Activated CD4-positive, CD25-positive, alpha-beta regulatory T cell treated with anti-CD3 and anti-CD28 coated beads, Interleukin-2, amount 50 U/mL, for 72 hours (primary cell): ENCODE results near the gene ZNF888.
"Not testable (repeated sequence)": the region's sequence is repeated elsewhere in the genome, so short reads cannot be mapped to it uniquely, and the experiment has no call there.

Experiments
- DNase-seq: peaks from one replicate; pipeline ENCODE4 v3.0.0; 2021

The ZNF888 gene

GRCh38 chr19:52868031-52868430 lies 55.2 kb downstream of the ZNF888 start:
- not testable (repeated sequence) for DNase-seq

DNA sequence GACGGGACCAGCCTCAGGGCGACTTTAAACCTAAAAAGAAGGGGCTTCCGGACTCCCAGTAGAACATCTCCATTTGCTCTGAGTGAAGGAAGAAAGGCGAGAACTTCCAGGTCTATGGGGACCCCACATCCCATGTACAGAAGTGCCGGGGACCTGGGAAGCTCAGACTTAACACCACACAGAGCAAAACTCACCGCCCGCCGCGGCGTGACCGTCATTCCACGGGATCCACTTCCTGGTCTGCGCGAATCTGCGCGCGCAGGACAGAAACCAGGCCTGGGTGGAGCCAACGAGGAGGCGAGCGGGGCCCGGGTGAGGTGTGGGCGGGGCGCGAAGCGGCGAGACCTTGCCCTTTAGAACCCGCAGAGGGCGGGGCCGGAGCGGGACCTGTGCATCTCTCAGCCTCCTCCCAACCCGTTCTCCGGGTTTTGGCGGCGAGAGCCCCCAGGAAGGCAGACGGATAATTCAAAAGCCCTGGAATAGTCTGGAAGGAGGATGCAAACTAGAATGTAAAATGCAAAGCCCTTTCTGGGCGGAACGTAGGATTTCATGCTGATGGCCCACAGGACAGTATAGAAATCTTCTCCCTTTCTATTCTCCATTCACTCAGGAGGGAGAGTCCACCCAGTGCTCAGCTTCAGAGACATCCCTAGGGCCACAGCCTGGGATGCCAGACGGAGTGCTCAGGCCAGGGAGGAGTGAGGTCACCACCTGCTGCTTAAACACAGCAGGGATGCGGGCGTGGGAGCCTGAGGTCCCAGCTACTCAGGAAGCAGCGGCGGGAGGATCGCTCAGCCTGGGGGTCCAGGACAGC lies 65.6 kb downstream of the ZNF888 start, which contains the start of gene ZNF468:
TSS of gene ZNF468 (minus strand) at position 242 of the 814 bp plus-strand sequence. CDS start 3,347 bp downstream, outside the sequence.
- peak; percentile 71 for DNase-seq

DNA sequence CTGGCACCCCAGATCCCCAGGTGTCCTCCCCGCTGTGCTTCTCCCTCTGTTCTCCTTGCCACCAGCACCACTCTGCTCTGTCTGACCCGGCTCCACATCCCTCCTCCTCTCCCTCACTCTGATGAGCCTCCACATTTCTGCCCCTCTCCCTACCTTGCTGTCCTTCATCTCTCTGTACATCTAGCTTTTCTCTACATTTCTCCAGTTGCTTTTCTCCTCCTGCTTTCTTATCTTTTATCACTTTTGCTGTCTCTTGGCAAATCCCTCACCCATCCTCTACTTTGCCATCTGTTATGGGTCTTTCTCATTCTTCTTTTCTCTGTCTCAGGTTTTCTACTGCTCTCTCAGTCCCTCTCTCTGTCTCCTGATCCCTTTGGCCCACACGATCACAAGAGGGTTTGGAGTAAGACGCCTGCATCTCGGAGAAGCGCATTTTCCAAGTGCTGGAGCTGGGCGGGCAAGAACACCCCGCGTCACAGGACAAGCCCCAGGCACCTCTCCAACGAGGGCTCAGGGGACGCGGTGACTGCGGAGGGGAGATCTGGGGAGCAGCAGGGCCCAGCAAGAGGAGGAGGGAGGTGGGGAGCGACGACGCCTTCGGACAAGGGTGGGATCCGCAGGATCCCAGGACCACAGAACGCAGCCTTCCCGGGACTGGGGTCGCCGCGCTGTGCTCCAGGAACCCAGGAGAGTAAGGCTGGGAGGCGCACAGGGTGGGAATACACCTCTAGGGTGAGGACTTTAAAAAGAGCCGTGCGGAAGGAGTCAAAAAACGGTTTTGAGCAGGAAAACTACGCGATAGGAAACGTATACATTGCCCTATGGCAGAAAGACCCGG lies 66.5 kb downstream of the ZNF888 start:
- DNase-seq = not testable (repeated sequence)
